Measurements from ENCODE around the gene SAMD14.

- TF ChIP-seq POLR2A (IDR thresholded peaks at IDR 0.05; ENCODE audit: low read length): no peak
- TF ChIP-seq GATA1 (IDR thresholded peaks at IDR 0.05; ENCODE audit: low read depth, low read length): no peak
These were observed 66.3 kb downstream of the SAMD14 start for GRCh38 chr17:50063561-50064252.
